Hepatocyte (in vitro differentiated cells): ENCODE data around the gene RIT2.

Source experiments
- EZH2phosphoT487 ChIP-seq: fragments of 200-600 bp; sonication (generic); IDR thresholded peaks from one replicate; pipeline ENCODE4 v1.6.1; 2018; ENCODE audit warnings: antibody characterized with exemption, mild to moderate bottlenecking, low read depth, moderate library complexity; ENCODE audit not compliant: unreplicated experiment, severe bottlenecking
- TF ChIP-seq, protein P1 (sequence below): fragments of 200-600 bp; sonication (generic); IDR thresholded peaks from 2 replicates; pipeline ENCODE4 v1.5.1; 2016; ENCODE audit warnings: antibody characterized with exemption, mild to moderate bottlenecking; ENCODE audit not compliant: poor library complexity

DNA sequence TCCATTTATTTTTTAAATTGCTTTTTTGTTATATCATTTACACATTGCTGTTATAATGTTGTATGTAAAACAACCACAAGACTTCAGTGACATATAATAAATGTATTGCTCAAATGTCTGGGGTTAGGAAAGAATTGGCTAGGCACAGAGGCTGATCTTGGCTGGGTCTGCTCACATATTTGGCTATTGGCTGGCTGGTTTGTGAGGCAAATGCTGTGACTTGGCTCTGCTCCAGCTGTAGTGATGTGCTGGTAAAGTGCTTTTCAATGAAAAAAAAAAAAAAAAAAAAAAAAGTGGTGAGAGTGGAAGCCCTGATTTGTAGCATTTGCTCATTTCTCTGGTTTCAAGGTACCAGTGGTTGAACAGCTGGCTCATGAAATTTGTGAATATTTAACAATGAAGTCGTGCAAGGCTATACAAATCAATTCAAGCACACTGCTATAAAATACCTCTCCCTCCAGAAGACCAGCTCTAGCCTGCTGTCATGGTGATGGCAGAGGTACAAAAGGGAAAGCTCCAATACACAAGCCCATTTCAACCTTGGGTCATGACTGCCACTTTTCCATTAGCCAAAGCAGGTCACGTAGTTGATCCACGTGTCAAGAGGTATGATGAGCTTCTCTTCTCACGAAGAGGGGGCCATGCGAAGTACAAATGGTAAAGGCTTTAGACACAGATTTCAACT, 43.7 kb upstream of the RIT2 start:
- TF ChIP-seq, protein P1, sequence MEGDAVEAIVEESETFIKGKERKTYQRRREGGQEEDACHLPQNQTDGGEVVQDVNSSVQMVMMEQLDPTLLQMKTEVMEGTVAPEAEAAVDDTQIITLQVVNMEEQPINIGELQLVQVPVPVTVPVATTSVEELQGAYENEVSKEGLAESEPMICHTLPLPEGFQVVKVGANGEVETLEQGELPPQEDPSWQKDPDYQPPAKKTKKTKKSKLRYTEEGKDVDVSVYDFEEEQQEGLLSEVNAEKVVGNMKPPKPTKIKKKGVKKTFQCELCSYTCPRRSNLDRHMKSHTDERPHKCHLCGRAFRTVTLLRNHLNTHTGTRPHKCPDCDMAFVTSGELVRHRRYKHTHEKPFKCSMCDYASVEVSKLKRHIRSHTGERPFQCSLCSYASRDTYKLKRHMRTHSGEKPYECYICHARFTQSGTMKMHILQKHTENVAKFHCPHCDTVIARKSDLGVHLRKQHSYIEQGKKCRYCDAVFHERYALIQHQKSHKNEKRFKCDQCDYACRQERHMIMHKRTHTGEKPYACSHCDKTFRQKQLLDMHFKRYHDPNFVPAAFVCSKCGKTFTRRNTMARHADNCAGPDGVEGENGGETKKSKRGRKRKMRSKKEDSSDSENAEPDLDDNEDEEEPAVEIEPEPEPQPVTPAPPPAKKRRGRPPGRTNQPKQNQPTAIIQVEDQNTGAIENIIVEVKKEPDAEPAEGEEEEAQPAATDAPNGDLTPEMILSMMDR, result no peak
- TF ChIP-seq EZH2phosphoT487, result no peak
